ENCODE data around the gene VKORC1. TPM values are rescaled to one million over a fixed set of nuclear protein-coding genes. Genes with fewer than 3 reads are reported as not detected.
"Not testable (repeated sequence)": the region's sequence is repeated elsewhere in the genome, so short reads cannot be mapped to it uniquely, and the experiment has no call there.

The VKORC1 gene
- total RNA-seq, 3 donors from 2014 or later = 62.8 to 63.8 (median 63.5) TPM

DNA sequence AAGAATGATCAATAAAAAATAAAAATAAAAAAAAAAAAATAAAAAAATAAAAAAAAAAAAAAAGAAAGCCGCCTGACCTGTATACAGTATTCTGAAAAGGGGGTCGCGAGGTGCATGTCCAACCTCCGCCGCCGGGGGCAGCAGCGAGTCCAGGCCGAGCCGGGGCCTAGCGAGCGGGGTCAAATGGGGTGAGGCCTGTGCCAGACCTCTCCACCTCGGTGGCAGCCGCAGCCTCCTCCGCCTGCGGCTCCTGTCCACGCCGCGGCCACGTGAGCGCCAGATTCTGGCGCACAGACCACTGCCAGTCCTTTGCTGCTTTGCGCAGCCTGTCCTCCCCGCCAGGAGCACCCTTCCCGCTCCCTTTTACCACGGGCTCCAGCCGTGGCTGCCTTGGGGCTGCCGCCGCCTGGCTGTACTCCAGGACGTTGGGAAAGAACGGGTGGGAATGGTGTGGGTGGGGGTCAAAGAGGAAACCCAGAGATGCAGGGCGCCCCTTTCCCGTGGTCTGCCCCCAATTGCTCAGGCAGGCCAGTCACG, 11.1 kb upstream of the VKORC1 start:
- Mint-ChIP-seq H3K4me3 (peak overlapping the region; percentile 21), H3K36me3 (ENCODE audit: insufficient read depth) (peaks cover 3% of the 10 kb centered on the region), H3K4me1 (ENCODE audit: low read depth) (peaks cover 16% of the 10 kb centered on the region), H3K27me3 (ENCODE audit: low read depth) (no peaks in the 10 kb centered on the region), H3K9me3 (no peaks in the 10 kb centered on the region)
- DNase-seq (peak; percentile 77), ATAC-seq (peak; percentile 44 to 68)

- not testable (repeated sequence) for DNase-seq; H3K27me3 Mint-ChIP-seq (ENCODE audit: low read depth); H3K9me3 Mint-ChIP-seq; H3K36me3 Mint-ChIP-seq (ENCODE audit: insufficient read depth); ATAC-seq; H3K4me1 Mint-ChIP-seq (ENCODE audit: low read depth); H3K4me3 Mint-ChIP-seq
These were observed 6.5 kb upstream of the VKORC1 start for GRCh38 chr16:31100876-31101641.

- ATAC-seq (no peak), DNase-seq (no peak)
- Mint-ChIP-seq H3K36me3 (ENCODE audit: insufficient read depth) (no peaks in the 10 kb centered on the region), H3K4me1 (ENCODE audit: low read depth) (peaks cover 9% of the 10 kb centered on the region), H3K4me3 (no peak overlapping the region), H3K27me3 (ENCODE audit: low read depth) (no peaks in the 10 kb centered on the region), H3K9me3 (no peaks in the 10 kb centered on the region)
These were observed 5.5 kb upstream of the VKORC1 start for GRCh38 chr16:31099860-31100638.

DNA sequence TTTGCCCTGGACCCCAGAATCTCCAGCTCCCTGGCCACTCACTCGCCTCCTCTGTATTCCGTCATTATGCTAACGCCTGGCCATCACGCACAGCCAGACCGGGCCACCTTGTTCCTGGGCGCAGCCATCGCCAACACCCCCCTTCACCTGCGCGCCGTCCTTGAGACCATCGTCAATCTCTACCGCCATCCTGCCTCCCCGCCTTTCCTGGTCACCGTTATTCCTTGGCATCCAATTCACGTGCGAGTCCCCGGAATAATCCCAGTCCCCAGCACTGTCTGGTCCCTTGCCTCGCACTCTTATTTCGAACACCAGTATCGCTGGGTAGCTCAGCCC, 541 bp downstream of the VKORC1 start:
- ATAC-seq = peak in 1 of 2 donors; percentile 1
- no peak for DNase-seq
- Mint-ChIP-seq H3K36me3 (ENCODE audit: insufficient read depth) (peaks cover 6% of the 10 kb centered on the region), H3K4me3 (peak overlapping the region; percentile 97), H3K27me3 (ENCODE audit: low read depth) (no peaks in the 10 kb centered on the region), H3K4me1 (ENCODE audit: low read depth) (peaks cover 26% of the 10 kb centered on the region), H3K9me3 (no peaks in the 10 kb centered on the region)

GRCh38 chr16:31093132-31093703, 1.4 kb downstream of the VKORC1 start:
- ATAC-seq (no peak), DNase-seq (no peak)
- H3K4me3 Mint-ChIP-seq = peak overlapping the region; percentile 97
- H3K4me1 Mint-ChIP-seq (ENCODE audit: low read depth) = peaks cover 26% of the 10 kb centered on the region
- peaks cover 6% of the 10 kb centered on the region for H3K36me3 Mint-ChIP-seq (ENCODE audit: insufficient read depth)
- no peaks in the 10 kb centered on the region for H3K9me3 Mint-ChIP-seq
- H3K27me3 Mint-ChIP-seq (ENCODE audit: low read depth) = no peaks in the 10 kb centered on the region

DNA sequence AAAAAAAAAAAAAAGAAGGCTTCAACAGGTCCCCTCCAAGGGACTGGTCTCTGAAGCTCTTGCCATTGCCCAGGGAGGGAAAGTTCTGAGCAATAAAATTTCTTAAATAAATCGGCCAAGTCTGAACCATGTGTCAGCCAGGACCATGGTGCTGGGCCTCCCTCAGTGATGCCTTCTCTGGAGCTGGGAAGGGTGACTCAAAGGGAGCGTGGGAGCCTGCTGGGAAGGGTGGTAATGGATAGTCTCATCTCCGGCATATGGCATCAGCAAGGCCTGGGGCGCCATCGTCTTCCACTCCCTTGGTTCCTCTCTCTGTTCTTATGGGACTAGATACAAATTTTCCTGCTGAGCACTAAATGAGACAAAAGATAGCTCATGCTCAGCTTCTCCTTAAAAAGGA, 2.3 kb downstream of the VKORC1 start:
- DNase-seq = no peak
- peak overlapping the region; percentile 52 for H3K4me3 Mint-ChIP-seq
- H3K9me3 Mint-ChIP-seq = no peaks in the 10 kb centered on the region
- peaks cover 26% of the 10 kb centered on the region for H3K4me1 Mint-ChIP-seq (ENCODE audit: low read depth)
- no peaks in the 10 kb centered on the region for H3K27me3 Mint-ChIP-seq (ENCODE audit: low read depth)
- no peak for ATAC-seq
- H3K36me3 Mint-ChIP-seq (ENCODE audit: insufficient read depth) = peaks cover 6% of the 10 kb centered on the region

- H3K27me3 Mint-ChIP-seq (ENCODE audit: low read depth) = no peaks in the 10 kb centered on the region
These were observed 4.1 kb downstream of the VKORC1 start for GRCh38 chr16:31090540-31090939.

DNA sequence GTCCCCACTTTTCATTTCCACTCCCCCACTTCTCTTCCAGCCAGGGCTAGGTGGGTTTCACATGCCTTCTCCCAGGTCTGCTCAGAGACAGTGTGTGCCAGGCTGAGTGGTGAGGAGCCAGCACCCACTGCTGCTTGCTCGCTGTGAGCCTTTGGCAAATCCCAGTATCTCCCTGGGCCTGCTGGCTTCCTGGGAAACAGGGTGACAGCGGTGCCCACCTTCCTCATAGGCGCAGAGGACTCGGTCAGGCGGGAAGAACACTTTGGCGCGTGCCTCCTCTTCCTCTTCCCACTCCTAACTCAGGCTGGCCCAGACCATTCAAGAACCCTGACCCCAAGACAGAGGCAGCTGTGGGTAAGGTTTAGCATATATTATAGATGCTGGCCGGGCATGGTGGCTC, 5.4 kb downstream of the VKORC1 start:
- Mint-ChIP-seq H3K4me1 (ENCODE audit: low read depth) (peaks cover 10% of the 10 kb centered on the region), H3K36me3 (ENCODE audit: insufficient read depth) (peaks cover 9% of the 10 kb centered on the region), H3K9me3 (no peaks in the 10 kb centered on the region), H3K4me3 (no peak overlapping the region), H3K27me3 (ENCODE audit: low read depth) (no peaks in the 10 kb centered on the region)
- DNase-seq (no peak), ATAC-seq (no peak)

More at GRCh38 chr16:31090540-31090939, 4.1 kb downstream of the VKORC1 start:
- no peak for ATAC-seq
- DNase-seq = no peak
- Mint-ChIP-seq H3K4me3 (no peak overlapping the region), H3K36me3 (ENCODE audit: insufficient read depth) (peaks cover 9% of the 10 kb centered on the region), H3K4me1 (ENCODE audit: low read depth) (peaks cover 21% of the 10 kb centered on the region), H3K9me3 (no peaks in the 10 kb centered on the region)

DNA sequence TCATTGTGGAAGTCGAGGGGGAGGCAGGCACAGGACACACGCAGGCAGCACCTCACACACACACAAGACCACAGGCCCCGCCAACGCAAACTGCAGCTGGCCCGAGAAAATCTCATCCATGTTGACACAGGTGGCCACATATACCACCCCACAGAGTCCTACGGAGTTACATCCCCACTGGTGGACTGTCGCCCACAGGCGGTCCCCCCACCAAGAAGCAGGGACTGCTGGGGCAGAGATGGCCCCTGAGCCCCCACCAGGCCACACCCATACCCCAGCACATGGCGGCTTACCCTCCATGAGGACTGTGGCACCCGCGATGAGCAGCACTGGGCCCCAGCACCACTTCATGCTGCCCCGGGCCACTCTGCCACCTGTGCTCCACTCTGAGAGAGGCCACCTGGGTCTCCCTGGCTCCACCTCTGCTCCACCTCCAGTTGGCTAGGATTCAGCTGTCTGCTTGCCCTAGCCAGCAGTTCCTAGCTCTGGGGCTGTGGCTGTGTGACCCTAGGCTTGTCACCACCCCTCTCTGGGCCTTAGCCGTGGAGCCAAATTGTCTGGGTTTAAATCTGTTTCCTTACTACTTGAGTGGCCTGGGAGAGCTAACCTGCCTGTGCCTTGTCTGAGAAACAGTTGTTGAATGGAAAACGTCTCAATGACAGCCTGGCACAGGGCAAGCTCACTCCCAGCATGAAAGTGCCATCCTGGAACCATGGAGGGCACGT, 6.0 kb downstream of the VKORC1 start, which contains the start of gene PRSS53:
TSS of gene PRSS53 (minus strand) at position 485 of the 725 bp plus-strand sequence. CDS start at position 351, 134 bp downstream.
- Mint-ChIP-seq H3K27me3 (ENCODE audit: low read depth) (no peaks in the 10 kb centered on the region), H3K4me1 (ENCODE audit: low read depth) (peaks cover 7% of the 10 kb centered on the region), H3K36me3 (ENCODE audit: insufficient read depth) (peaks cover 9% of the 10 kb centered on the region), H3K9me3 (no peaks in the 10 kb centered on the region), H3K4me3 (no peak within 1 kb of the TSS)
- DNase-seq (no peak), ATAC-seq (no peak)

DNA sequence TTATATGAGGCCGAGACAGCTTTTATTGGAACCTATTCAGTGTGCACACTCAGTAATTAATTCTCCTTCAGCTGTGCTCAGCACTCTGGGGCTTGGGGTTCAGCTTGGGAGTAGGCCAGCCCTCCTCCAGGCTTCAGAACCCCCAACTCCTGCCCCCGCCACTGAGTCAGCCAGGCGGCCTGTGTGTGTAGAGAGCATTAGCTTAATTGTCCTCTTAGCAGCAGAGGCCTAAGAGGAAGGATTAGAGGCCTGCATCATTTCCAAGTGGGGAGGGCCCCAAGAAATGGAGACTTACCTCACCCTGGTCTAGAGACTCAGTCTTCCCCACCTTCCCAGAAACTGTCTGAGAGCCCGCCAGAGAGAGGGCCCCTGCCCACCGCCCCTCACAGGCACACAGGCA, 6.6 kb downstream of the VKORC1 start:
- no peak for ATAC-seq
- H3K27me3 Mint-ChIP-seq (ENCODE audit: low read depth) = no peaks in the 10 kb centered on the region

GRCh38 chr16:31087481-31087880, 7.1 kb downstream of the VKORC1 start:
- H3K36me3 Mint-ChIP-seq (ENCODE audit: insufficient read depth) = peaks cover 9% of the 10 kb centered on the region
- no peak for DNase-seq
- peaks cover 2% of the 10 kb centered on the region for H3K4me1 Mint-ChIP-seq (ENCODE audit: low read depth)
- no peaks in the 10 kb centered on the region for H3K27me3 Mint-ChIP-seq (ENCODE audit: low read depth)
- no peaks in the 10 kb centered on the region for H3K9me3 Mint-ChIP-seq
- no peak for ATAC-seq
- H3K4me3 Mint-ChIP-seq = no peak overlapping the region

More for the DNA sequence above, 6.6 kb downstream of the VKORC1 start:
- no peak overlapping the region for H3K4me3 Mint-ChIP-seq
- H3K4me1 Mint-ChIP-seq (ENCODE audit: low read depth) = peaks cover 4% of the 10 kb centered on the region
- H3K36me3 Mint-ChIP-seq (ENCODE audit: insufficient read depth) = peaks cover 9% of the 10 kb centered on the region
- no peaks in the 10 kb centered on the region for H3K9me3 Mint-ChIP-seq
- DNase-seq = no peak

DNA sequence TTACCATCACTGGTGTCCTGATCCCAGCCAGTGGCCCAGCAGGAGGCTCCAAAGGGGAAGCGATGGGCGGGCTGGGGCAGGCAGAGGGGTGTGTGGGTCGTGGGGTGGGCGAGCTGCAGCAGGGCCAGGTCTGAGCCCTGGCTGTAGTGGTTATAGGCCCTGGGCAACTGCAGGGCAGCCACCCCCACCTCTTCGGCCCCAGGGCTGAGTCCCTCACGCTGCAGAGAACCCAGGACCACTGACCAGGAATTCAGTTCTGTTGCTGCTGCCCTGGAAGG, 8.0 kb downstream of the VKORC1 start:
- DNase-seq (no peak), ATAC-seq (no peak)
- H3K27me3 Mint-ChIP-seq (ENCODE audit: low read depth) = no peaks in the 10 kb centered on the region
- H3K9me3 Mint-ChIP-seq = no peaks in the 10 kb centered on the region
- no peak overlapping the region for H3K4me3 Mint-ChIP-seq
- peaks cover 10% of the 10 kb centered on the region for H3K36me3 Mint-ChIP-seq (ENCODE audit: insufficient read depth)
- peaks cover 5% of the 10 kb centered on the region for H3K4me1 Mint-ChIP-seq (ENCODE audit: low read depth)

GRCh38 chr16:31085873-31086628, 8.5 kb downstream of the VKORC1 start:
- Mint-ChIP-seq H3K27me3 (ENCODE audit: low read depth) (no peaks in the 10 kb centered on the region), H3K4me1 (ENCODE audit: low read depth) (peaks cover 5% of the 10 kb centered on the region), H3K9me3 (no peaks in the 10 kb centered on the region), H3K4me3 (no peak overlapping the region), H3K36me3 (ENCODE audit: insufficient read depth) (peaks cover 9% of the 10 kb centered on the region)
- ATAC-seq = no peak
- DNase-seq = no peak

Measured in activated T-cell treated with anti-CD3 and anti-CD28 coated beads, Interleukin-2, amount 50 U/mL, for 4 hours (primary cell).